Fibroblast of skin of left biceps (primary cell): Measurements from ENCODE around the gene TMPRSS9.
"Not testable (repeated sequence)": the region's sequence is repeated elsewhere in the genome, so short reads cannot be mapped to it uniquely, and the experiment has no call there.

ENCODE experiments used
- DNase-seq, 2 experiments: peaks; one replicate each; pipeline ENCODE4 v3.0.0-alpha.2; 2013; ENCODE audit warnings: low read depth in 2 of 2

TMPRSS9 gene

DNA sequence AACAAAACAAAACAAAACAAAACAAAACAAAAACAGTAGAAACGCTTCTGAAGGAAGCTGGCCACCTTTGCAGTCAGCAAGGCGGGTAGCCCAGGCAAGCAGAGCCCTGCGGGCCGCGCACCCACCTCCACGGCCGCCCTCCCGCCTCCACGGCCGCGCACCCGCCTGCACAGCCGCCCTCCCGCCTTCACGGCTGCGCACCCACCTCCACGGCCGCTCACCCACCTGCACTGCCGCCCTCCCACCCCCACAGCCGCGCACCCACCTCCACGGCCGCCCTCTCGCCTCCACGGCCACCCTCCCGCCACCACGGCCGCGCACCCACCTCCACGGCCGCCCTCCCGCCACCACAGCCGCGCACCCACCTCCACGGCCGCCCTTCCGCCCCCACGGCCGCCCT, 76.3 kb downstream of the TMPRSS9 start:
- no peak for DNase-seq

DNA sequence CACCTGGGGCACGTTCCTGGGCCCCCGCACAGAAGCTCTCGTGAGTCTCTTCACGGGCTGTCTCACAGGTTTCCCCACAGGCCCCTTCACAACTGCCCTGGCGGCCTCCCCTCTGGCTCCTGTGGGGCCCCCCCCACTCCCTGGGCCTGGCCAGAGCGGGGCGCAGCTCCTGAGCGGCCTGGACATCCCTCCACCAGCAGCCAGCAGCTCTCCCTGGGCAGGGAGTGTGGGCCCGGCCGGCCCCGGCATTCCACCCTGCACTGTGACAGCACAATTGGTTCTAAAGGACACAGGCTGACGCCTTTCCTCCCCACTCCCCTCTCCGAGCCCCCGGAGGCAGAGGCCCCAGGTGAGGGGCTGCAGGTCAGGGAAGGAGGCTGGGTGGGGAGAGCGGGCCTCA, 76.9 kb downstream of the TMPRSS9 start:
- DNase-seq: no peak

DNA sequence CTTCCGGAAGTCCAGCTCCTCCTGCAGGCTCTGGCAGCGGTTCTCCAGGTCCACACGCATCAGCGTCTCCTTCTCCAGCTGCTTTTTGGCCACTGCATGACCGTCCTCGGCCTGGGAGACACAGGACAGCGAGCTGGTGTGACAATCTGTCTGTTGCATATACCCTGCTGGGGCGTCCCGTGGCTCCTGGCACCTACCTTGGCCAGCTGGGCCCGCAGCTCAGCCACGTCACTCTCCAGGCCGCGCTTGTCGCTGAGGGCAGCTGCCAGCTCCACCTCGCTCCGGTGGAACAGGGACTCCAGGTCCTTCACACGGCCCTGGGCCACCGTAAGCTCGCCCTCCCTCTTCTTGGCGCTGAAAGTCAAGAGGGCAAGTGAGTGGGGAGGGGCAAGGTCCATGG, 78.1 kb downstream of the TMPRSS9 start:
- DNase-seq: no peak

DNA sequence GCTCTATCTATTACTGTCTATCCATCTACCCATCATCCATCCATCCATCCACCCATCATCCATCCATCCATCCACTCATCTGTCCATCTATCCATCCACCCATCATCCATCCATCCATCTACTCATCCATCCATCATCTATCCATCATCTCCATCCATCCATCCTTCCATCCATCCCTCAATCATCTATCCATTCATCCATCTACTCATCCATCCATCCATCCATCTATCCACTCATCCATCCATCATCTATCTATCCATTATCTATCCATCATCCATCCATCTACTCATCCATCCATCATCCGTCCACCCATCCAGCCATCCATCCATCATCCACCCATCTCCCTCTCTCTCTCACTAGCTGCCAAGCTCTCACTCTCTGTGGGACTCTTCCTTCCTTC, 80.5 kb downstream of the TMPRSS9 start:
- DNase-seq: no peak

- no peak for DNase-seq
These were observed 81.2 kb downstream of the TMPRSS9 start for GRCh38 chr19:2441096-2441752.

GRCh38 chr19:2443116-2443784, 83.2 kb downstream of the TMPRSS9 start:
- no peak for DNase-seq

DNA sequence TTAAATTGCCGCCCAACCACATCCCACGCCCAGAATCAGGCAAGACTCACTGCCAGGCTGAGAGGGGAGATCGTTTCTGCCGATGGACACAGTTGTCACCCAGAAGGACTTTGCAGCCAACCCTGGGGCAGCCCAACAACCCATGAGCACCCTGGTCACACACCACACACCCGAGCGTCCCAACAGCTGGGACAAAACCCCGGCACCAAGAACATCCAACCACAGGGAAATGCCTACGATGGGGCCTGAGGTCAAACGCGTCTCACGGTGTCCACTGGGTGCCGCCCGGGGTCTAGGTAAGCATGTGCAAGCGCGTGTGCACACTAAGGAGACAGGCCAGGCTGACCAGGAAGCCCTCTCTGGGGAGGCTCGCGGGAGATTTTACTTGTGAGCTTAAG, 83.7 kb downstream of the TMPRSS9 start:
- no peak for DNase-seq

DNA sequence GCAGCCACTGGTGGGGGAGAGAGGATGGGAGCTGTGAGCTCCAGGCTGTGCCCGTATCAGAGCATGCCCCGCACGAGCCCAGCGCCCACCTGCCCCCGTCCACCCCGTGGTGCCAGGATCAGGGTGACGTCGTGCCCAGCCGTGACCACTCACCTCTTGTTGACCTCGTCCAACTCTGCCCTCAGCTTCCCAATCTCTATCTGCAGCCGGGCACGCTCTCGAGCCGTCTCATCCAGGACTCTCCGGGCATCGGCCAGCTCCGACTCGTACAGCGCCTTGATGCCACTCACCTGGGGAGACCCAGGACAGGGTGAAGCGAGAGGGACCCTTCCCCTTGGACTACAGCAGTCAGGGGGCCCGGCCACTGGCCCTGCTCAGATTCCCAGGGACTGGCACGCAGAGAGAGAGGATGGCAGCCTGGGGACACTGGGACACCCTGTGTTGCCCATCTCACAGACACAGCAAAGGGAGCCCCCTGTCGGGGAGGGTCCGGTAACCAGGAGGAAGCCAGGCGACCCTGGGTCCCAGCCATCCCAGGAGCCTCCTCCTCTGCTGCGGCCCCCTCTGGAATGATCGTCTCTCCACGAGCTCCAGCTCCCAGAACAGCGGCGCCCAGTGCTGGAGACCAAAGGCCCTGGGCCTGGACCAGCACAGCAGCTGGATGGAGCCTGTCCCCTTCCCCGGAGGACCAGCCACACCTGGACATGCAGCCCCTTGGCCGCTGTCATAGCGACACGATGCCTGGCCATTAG, 84.4 kb downstream of the TMPRSS9 start:
- no peak for DNase-seq

GRCh38 chr19:2446381-2446780, 86.3 kb downstream of the TMPRSS9 start:
- DNase-seq: no peak

- no peak for DNase-seq
These were observed 89.0 kb downstream of the TMPRSS9 start for GRCh38 chr19:2449019-2449418.

DNA sequence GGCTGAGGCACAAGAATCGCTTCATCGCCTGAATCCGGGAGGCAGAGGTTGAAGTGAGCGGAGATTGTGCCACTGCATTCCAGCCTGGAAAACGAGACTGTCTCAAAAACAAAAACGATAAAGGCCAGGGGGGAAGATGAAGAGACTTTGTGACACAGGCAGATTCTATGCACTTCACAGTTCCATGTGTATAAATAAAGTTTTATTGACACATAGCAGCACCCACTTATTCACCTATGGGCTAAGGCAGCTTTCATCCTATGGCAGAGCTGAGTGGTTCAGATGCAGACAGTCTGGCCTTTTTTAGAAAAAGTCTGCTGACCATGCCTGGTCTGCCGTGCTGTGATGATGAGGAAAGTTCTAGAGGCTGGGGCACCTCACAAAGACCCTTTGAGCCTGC, 91.1 kb downstream of the TMPRSS9 start:
- no peak for DNase-seq

DNA sequence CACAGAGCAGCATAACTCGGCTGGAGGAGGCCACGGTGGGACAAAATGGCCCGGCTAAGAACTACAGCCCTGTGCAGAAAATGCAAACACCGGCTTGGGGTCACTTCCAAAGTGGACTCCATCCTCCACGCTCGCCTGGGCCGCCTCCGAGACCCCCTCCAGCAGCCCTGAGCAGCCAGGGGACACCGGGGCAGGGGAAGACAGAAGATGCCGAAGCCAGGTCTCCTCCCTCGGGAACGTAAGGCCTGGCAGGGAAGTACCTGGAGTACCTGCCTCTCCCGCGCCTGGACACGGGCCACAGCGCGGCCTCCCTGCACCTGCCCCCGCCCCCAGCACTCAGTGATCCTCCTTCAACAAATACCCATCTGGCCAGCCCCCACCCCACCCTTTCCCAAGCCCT, 91.7 kb downstream of the TMPRSS9 start:
- DNase-seq: no peak

DNA sequence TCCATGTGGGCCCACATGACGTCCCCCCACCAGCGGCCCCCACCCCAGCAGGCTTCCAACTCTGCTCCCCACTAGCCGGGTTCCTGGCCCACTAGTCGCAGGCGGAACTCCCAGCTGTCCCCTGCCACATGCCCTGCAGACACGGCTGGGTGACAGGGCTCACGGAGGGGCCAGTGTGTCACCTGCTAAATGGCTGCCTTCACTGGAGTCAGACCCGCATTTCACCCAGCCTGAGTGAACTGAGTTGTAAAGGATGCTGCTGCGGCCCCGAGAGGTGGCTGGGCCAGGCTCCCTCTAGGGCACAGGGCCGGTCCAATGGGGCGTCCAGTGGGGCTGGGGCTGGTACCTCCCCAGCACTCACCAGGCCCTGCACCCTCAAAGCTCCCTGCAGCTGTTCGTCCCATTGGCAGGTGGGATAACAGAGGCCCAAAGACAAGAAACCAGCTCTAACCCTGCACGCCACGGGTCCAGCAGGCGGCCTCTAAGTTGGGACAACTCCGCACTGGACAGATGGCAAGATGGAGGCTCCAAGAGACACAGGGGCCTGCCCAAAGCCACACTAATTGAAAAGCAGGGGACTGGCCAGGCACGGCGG, 93.5 kb downstream of the TMPRSS9 start:
- DNase-seq: no peak

- DNase-seq: no peak
These were observed 94.3 kb downstream of the TMPRSS9 start for GRCh38 chr19:2454199-2454961.

GRCh38 chr19:2454962-2455850, 95.1 kb downstream of the TMPRSS9 start:
- DNase-seq: no peak

DNA sequence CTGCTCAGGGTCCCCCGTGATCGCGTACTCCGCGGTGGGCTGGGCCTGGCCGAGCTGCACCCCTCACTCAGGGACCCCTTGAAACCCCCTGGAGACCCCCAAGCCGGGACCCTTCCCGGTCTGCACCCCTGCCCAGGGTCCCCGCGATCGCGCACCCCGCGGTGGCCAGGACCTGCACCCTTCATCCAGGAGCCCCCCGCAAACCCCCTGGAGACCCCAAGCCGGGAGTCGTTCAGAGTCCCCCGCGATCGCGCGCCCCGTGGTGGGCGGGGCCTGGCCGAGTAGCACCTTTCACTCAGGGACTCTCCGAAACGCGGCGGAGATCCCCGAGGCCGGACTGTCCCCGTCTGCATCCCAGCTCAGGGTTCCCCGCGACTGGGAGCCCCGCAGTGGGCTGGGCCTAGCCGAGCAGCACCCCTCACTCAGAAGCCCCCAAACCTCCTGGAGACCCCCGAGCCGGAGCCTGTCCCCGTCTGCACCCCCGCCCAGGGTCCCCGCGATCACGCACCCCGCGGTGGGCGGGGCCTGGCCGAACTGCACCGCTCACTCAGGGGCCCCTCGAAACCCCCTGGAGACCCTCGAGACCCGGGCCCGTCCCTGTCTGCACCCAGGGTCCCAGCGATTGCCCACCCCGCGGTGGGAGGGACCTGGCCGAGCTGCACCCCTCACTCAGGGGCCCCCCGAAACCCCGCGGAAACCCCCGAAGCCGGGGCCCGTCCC, 95.9 kb downstream of the TMPRSS9 start:
- no peak for DNase-seq

- no peak for DNase-seq
These were observed 97.5 kb downstream of the TMPRSS9 start for GRCh38 chr19:2457394-2458037.

DNA sequence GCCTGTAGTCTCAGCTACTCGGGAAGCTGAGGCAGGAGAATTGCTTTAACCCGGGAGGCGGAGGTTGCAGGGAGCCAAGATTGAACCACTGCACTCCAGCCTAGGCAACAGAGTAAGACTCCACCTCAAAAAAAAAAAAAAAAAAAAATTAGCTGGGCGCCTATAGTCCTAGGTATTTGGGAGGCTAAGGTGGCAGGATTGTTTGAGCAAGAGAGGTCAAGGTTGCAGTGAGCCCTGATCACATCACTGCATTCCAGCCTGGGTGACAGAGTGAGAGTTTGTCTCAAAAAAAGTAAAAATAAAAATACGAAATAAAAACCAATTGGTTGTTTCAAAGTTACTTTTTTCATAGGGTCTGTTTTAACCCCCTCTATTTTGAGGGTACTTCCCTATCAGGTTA, 98.0 kb downstream of the TMPRSS9 start:
- no peak for DNase-seq

DNA sequence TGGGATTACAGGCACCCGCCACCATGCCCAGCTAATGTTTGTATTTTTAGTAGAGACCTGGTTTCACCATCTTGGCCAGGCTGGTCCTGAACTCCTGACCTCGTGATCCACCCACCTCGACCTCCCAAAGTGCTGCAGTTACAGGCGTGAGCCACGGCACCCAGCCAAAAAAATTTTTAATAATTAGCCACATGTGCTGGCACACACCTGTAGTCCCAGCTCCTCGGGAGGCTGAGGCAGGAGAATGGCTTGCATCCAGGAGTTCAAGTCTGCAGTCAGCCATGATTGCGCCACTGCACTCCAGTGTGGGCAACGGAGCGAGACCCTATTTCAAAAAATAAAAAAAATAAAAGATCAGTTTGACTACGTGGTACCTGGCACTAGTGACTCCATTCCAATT, 98.7 kb downstream of the TMPRSS9 start:
- not testable (repeated sequence) for DNase-seq

GRCh38 chr19:2460245-2460644, 100.2 kb downstream of the TMPRSS9 start:
- no peak for DNase-seq
